Naive thymus-derived CD4-positive, alpha-beta T cell (primary cell): ENCODE results near the gene ADORA2A. TPM values are rescaled to one million over a fixed set of nuclear protein-coding genes. Genes with fewer than 3 reads are reported as not detected.

Source experiments
- ATAC-seq: fragments of 150-1000 bp; cut with Tn5 transposase; 2 replicates; pipeline ENCODE4 v1.10.0; 2021; ENCODE audit warnings: mild to moderate bottlenecking, moderate library complexity
- CTCF ChIA-PET: fragments of 350-600 bp; sonication (Branson Sonifier 250); formaldehyde crosslinking; loops from one replicate; lab custom pipeline; 2021; ENCODE audit warnings: antibody characterized with exemption; lab: Charles Lee
- POLR2A ChIA-PET: fragments of 350-600 bp; sonication (Branson Sonifier 250); formaldehyde crosslinking; loops from one replicate; lab custom pipeline; 2021; ENCODE audit warnings: antibody characterized with exemption, inconsistent platforms; lab: Charles Lee
- DNase-seq, 9 donors: peaks; one replicate each; pipeline versions ENCODE4 v3.0.0 to v3.0.0-alpha.2; 2020 to 2022; ENCODE audit warnings: mixed read lengths in 1 of 9
- H3K27ac ChIP-seq: one replicate; pipeline ENCODE4 v1.7.0; 2013; ENCODE audit warnings: mild to moderate bottlenecking, low read depth, low read length, moderate library complexity
- H3K27me3 ChIP-seq, 2 donors: one replicate each; pipeline ENCODE4 v1.7.0; 2013; ENCODE audit warnings: low read length in 2 of 2, mild to moderate bottlenecking in 2 of 2, moderate library complexity in 2 of 2; ENCODE audit not compliant: control insufficient read depth in 2 of 2, insufficient read depth in 2 of 2
- H3K36me3 ChIP-seq, 3 experiments: 1 replicate in 2 of 3; 2 replicates in 1 of 3; pipeline ENCODE4 v1.7.0; 2013; ENCODE audit warnings: low read length in 3 of 3, mild to moderate bottlenecking in 3 of 3, moderate library complexity in 1 of 3; ENCODE audit not compliant: insufficient read depth in 3 of 3, control insufficient read depth in 2 of 3
- H3K4me1 ChIP-seq, 2 donors: one replicate each; pipeline ENCODE4 v1.7.0; 2013; ENCODE audit warnings: low read length in 2 of 2, mild to moderate bottlenecking in 2 of 2, moderate library complexity in 1 of 2; ENCODE audit not compliant: control insufficient read depth in 2 of 2, insufficient read depth in 2 of 2
- H3K4me3 ChIP-seq: 2 replicates; pipeline ENCODE4 v1.7.0; 2013; ENCODE audit warnings: mild to moderate bottlenecking, low read length
- H3K9me3 ChIP-seq, 3 experiments: 1 replicate in 2 of 3; 2 replicates in 1 of 3; pipeline ENCODE4 v1.7.0; 2013; ENCODE audit warnings: low read length in 3 of 3; ENCODE audit not compliant: control insufficient read depth in 2 of 3
- H3K27ac Mint-ChIP-seq, 9 donors: one replicate each; pipeline ENCODE4 v1.8.0; 2020 to 2022; ENCODE audit warnings: mixed read lengths in 9 of 9, mild to moderate bottlenecking in 8 of 9, moderate library complexity in 5 of 9, inconsistent platforms in 2 of 9
- H3K27me3 Mint-ChIP-seq, 5 donors: one replicate each; pipeline ENCODE4 v1.8.0; 2021 to 2022; ENCODE audit warnings: mixed read lengths in 5 of 5, mild to moderate bottlenecking in 1 of 5
- H3K36me3 Mint-ChIP-seq, 5 donors: one replicate each; pipeline ENCODE4 v1.8.0; 2020 to 2022; ENCODE audit warnings: mixed read lengths in 5 of 5, mild to moderate bottlenecking in 3 of 5, inconsistent platforms in 1 of 5
- H3K4me1 Mint-ChIP-seq, 7 donors: one replicate each; pipeline ENCODE4 v1.8.0; 2020 to 2022; ENCODE audit warnings: mixed read lengths in 7 of 7, mild to moderate bottlenecking in 3 of 7, inconsistent platforms in 1 of 7
- H3K4me3 Mint-ChIP-seq, 10 donors: one replicate each; pipeline ENCODE4 v1.8.0; 2020 to 2022; ENCODE audit warnings: mild to moderate bottlenecking in 10 of 10, mixed read lengths in 10 of 10, moderate library complexity in 6 of 10, inconsistent platforms in 2 of 10
- H3K9me3 Mint-ChIP-seq, 11 donors: one replicate each; pipeline ENCODE4 v1.8.0; 2020 to 2022; ENCODE audit warnings: mixed read lengths in 11 of 11, mild to moderate bottlenecking in 4 of 11, inconsistent platforms in 1 of 11, moderate library complexity in 1 of 11
- intact Hi-C, 2 donors: fragments of 100-400 bp; cut with micrococcal nuclease; formaldehyde crosslinking; loops; one replicate each; pipeline ENCODE4 v1.15.1; 2023
- polyA plus RNA-seq, 2 donors: library from polyadenylated mRNA; unstranded; fragments of 300-500 nt; fragmentation: Illumina TruSeq; gene quantifications; one replicate each; pipeline ENCODE4 v1.2.3, GENCODE V29; 2021
- total RNA-seq, 6 experiments: library from RNA in 5 of 6; stranded (reverse) in 5 of 6; gene quantifications; 1 replicate in 5 of 6; 2 replicates in 1 of 6; pipeline ENCODE4 v1.2.3 and lab custom pipeline; 2021 to 2026

The ADORA2A gene
- total and polyA plus RNA-seq, 7 experiments from 2014 or later = 22.5 to 127 (median 41.6) TPM

DNA sequence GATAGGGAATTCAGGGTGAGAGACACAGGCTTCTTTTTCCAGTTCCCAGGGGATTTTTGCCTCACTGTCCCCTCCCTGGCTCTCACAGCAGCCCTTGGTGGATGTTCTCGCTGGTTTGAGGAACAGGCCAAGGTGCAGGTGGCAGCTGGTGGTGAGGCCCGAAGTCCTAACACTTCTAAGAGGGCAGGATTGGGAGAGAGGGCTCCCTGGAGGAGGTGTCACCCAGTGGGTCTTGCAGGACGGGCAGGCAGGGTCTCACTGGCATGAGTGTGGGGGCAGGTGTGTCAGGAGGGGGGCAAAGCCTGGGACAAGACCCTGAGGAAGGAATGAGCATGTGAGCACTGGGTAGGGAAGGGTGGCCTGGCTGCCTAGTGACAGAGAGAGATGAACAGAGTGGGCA lies 9.2 kb downstream of the ADORA2A start:
- DNase-seq (no peak), ATAC-seq (no peak)
- Mint-ChIP-seq H3K4me1 (peaks cover 36 to 93% (median 81%) of the 10 kb centered on the region in 7 donors), H3K36me3 (peaks cover 0 to 22% (median 16%) of the 10 kb centered on the region in 5 donors), H3K9me3 (peaks cover 0 to 2% (median 0%) of the 10 kb centered on the region in 11 donors), H3K27ac (peak overlapping the region; percentile 47 to 94 (median 88)), H3K4me3 (peak overlapping the region in 4 of 10 donors; percentile 33 to 72 (median 42)), H3K27me3 (no peaks in the 10 kb centered on the region)
- peaks cover 61 to 64% of the 10 kb centered on the region in 2 donors for H3K4me1 ChIP-seq
- H3K27ac ChIP-seq = peak overlapping the region; percentile 97
- CTCF ChIA-PET = interaction anchor here (2.5 kb wide), 1 partner anchor 14 kb away, joined by 15 read pairs; no protein-coding TSS in a partner anchor
- intact Hi-C loops = loop anchor here in 1 of 2 donors (10.0 kb wide), 1 partner anchor 62 kb away; no protein-coding TSS in a partner anchor
- H3K36me3 ChIP-seq = peaks cover under 1 to 79% (median 31%) of the 10 kb centered on the region in 3 experiments
- H3K4me3 ChIP-seq = no peak overlapping the region
- POLR2A ChIA-PET = interaction anchor here (5.1 kb wide), 1 partner anchor 10 kb away, joined by 32 read pairs; the partner anchor contains the start of gene ADORA2A
- no peaks in the 10 kb centered on the region for H3K27me3 ChIP-seq
- H3K9me3 ChIP-seq = no peaks in the 10 kb centered on the region

DNA sequence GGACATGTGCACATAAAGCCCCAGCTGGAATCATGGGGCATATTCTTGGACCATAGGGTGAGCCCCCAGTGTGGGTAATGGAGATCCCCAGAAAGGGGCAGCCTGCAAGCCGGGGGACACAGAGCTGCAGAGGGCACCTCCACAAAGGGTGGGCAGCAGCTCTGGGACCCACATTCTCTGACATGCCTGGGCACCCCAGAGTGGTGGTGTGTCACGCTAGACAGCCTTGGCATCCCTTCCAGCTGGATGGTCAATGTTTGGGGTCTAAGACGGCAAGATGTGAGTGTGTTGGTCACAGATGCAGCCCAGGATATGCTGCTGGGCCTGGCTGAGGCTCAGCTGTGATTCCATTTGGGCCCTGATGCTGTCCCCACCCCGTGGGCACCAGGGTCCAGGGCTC lies 9.7 kb downstream of the ADORA2A start:
- H3K4me3 Mint-ChIP-seq = peak overlapping the region in 4 of 10 donors; percentile 10 to 40 (median 17)
- ATAC-seq = no peak
- Histone ChIP-seq H3K36me3 (peaks cover 6 to 84% (median 31%) of the 10 kb centered on the region in 3 experiments), H3K4me1 (peaks cover 55 to 62% of the 10 kb centered on the region in 2 donors), H3K27ac (peak overlapping the region; percentile 97), H3K9me3 (no peaks in the 10 kb centered on the region), H3K4me3 (no peak overlapping the region), H3K27me3 (no peaks in the 10 kb centered on the region)
- peaks cover 0 to 2% (median 0%) of the 10 kb centered on the region in 11 donors for H3K9me3 Mint-ChIP-seq
- ChIA-PET CTCF (interaction anchor here (1.6 kb wide), 1 partner anchor 15 kb away, joined by 5 read pairs; no protein-coding TSS in a partner anchor), POLR2A (interaction anchor here (5.1 kb wide), 1 partner anchor 10 kb away, joined by 32 read pairs; the partner anchor contains the start of gene ADORA2A)
- intact Hi-C loops = loop anchor here in 1 of 2 donors (10.0 kb wide), 1 partner anchor 62 kb away; no protein-coding TSS in a partner anchor
- peak overlapping the region; percentile 62 to 94 (median 88) for H3K27ac Mint-ChIP-seq
- peaks cover 32 to 92% (median 77%) of the 10 kb centered on the region in 7 donors for H3K4me1 Mint-ChIP-seq
- H3K27me3 Mint-ChIP-seq = no peaks in the 10 kb centered on the region
- H3K36me3 Mint-ChIP-seq = peaks cover 0 to 24% (median 18%) of the 10 kb centered on the region in 5 donors
- DNase-seq = no peak

GRCh38 chr22:24437741-24438328 lies 10.4 kb downstream of the ADORA2A start:
- DNase-seq = no peak
- H3K4me3 ChIP-seq = no peak overlapping the region
- Mint-ChIP-seq H3K36me3 (peaks cover 0 to 27% (median 18%) of the 10 kb centered on the region in 5 donors), H3K27ac (peak overlapping the region; percentile 37 to 94 (median 88)), H3K4me3 (peak overlapping the region in 4 of 10 donors; percentile 14 to 39 (median 28)), H3K27me3 (no peaks in the 10 kb centered on the region), H3K9me3 (peaks cover 0 to 2% (median 0%) of the 10 kb centered on the region in 11 donors), H3K4me1 (peaks cover 38 to 92% (median 72%) of the 10 kb centered on the region in 7 donors)
- H3K36me3 ChIP-seq = peaks cover 8 to 84% (median 31%) of the 10 kb centered on the region in 3 experiments
- ATAC-seq = no peak
- ChIA-PET CTCF (interaction anchor here (0.7 to 1.6 kb wide), 4 partner anchors 10 to 111 kb away, joined by 3 to 5 read pairs (median 4); no protein-coding TSS in a partner anchor), POLR2A (interaction anchor here (5.1 kb wide), 1 partner anchor 11 kb away, joined by 32 read pairs; the partner anchor contains the start of gene ADORA2A)
- peaks cover 49 to 54% of the 10 kb centered on the region in 2 donors for H3K4me1 ChIP-seq
- H3K27ac ChIP-seq = peak overlapping the region; percentile 97
- intact Hi-C loops = loop anchor here in 1 of 2 donors (10.0 kb wide), 1 partner anchor 63 kb away; no protein-coding TSS in a partner anchor
- H3K9me3 ChIP-seq = no peaks in the 10 kb centered on the region
- no peaks in the 10 kb centered on the region for H3K27me3 ChIP-seq

GRCh38 chr22:24440270-24440717 lies 12.9 kb downstream of the ADORA2A start:
- intact Hi-C loops = loop anchor here in 1 of 2 donors (2.0 kb wide), 1 partner anchor 13 kb away; the partner anchor contains the start of gene ADORA2A
- Histone ChIP-seq H3K4me3 (no peak overlapping the region), H3K36me3 (peaks cover 8 to 89% (median 17%) of the 10 kb centered on the region in 3 experiments), H3K27ac (no peak overlapping the region), H3K4me1 (peaks cover 27 to 30% of the 10 kb centered on the region in 2 donors), H3K9me3 (no peaks in the 10 kb centered on the region), H3K27me3 (no peaks in the 10 kb centered on the region)
- CTCF ChIA-PET = no interaction called here
- peaks cover 38 to 78% (median 66%) of the 10 kb centered on the region in 7 donors for H3K4me1 Mint-ChIP-seq
- H3K9me3 Mint-ChIP-seq = peaks cover 0 to 2% (median 0%) of the 10 kb centered on the region in 11 donors
- no peak for DNase-seq
- ATAC-seq = peak; percentile 71
- peak overlapping the region in 7 of 9 donors; percentile 55 to 81 (median 66) for H3K27ac Mint-ChIP-seq
- H3K36me3 Mint-ChIP-seq = peaks cover 0 to 34% (median 17%) of the 10 kb centered on the region in 5 donors
- no peak overlapping the region for H3K4me3 Mint-ChIP-seq
- H3K27me3 Mint-ChIP-seq = no peaks in the 10 kb centered on the region
- POLR2A ChIA-PET = no interaction called here

- Mint-ChIP-seq H3K36me3 (peaks cover 0 to 34% (median 17%) of the 10 kb centered on the region in 5 donors), H3K4me1 (peaks cover 36 to 76% (median 60%) of the 10 kb centered on the region in 7 donors), H3K4me3 (peak overlapping the region in 3 of 10 donors; percentile 11 to 38 (median 30)), H3K9me3 (peaks cover 0 to 2% (median 0%) of the 10 kb centered on the region in 11 donors), H3K27ac (peak overlapping the region in 6 of 9 donors; percentile 59 to 81 (median 75)), H3K27me3 (no peaks in the 10 kb centered on the region)
- DNase-seq (no peak), ATAC-seq (peak; percentile 17)
- intact Hi-C loops = loop anchor here in 1 of 2 donors (2.0 kb wide), 1 partner anchor 14 kb away; the partner anchor contains the start of gene ADORA2A
- Histone ChIP-seq H3K36me3 (peaks cover 8 to 89% (median 12%) of the 10 kb centered on the region in 3 experiments), H3K4me3 (no peak overlapping the region), H3K27me3 (no peaks in the 10 kb centered on the region), H3K27ac (no peak overlapping the region), H3K4me1 (peaks cover 21 to 24% of the 10 kb centered on the region in 2 donors), H3K9me3 (no peaks in the 10 kb centered on the region)
- ChIA-PET CTCF (no interaction called here), POLR2A (interaction anchor here (0.6 kb wide), 1 partner anchor 37 kb away, joined by 3 read pairs; no protein-coding TSS in a partner anchor)
Observed at GRCh38 chr22:24440718-24441405, 13.5 kb downstream of the ADORA2A start.
